SK-N-MC (cell line): ENCODE data around the gene TIMP4.

Experiments
- EZH2 ChIP-seq: fragments of 200-600 bp; sonication (generic); IDR thresholded peaks from one replicate; pipeline ENCODE4 v1.6.1; 2017; ENCODE audit warnings: antibody characterized with exemption
- POLR2AphosphoS5 ChIP-seq: IDR thresholded peaks from 2 replicates; pipeline ENCODE4 v1.6.1; 2012; ENCODE audit warnings: mild to moderate bottlenecking, low read depth, low read length, borderline replicate concordance

GRCh38 chr3:12158387-12159226 lies at the start of gene TIMP4:
- TF ChIP-seq POLR2AphosphoS5 (no peak), EZH2 (no peak)
